HG02840 (cell line): ENCODE measurements around the gene BAIAP2L1.

Experiments
- ATAC-seq: cut with Tn5 transposase; IDR thresholded peaks from one replicate; pipeline ENCODE4 v1.9.1; 2021; ENCODE audit warnings: mild to moderate bottlenecking, moderate library complexity, moderate number of reproducible peaks; ENCODE audit not compliant: unreplicated experiment, low FRiP score

The BAIAP2L1 gene

GRCh38 chr7:98250789-98251188 is 150.1 kb downstream of the BAIAP2L1 start:
- no peak for ATAC-seq

- no peak for ATAC-seq
Measured at GRCh38 chr7:98249106-98249505, 151.8 kb downstream of the BAIAP2L1 start.

- ATAC-seq, result no peak
Measured at GRCh38 chr7:98248156-98248555, 152.7 kb downstream of the BAIAP2L1 start.

- ATAC-seq, result no peak
Measured at GRCh38 chr7:98244871-98245270, 156.0 kb downstream of the BAIAP2L1 start.

GRCh38 chr7:98242934-98243333 is 158.0 kb downstream of the BAIAP2L1 start:
- ATAC-seq, result no peak

GRCh38 chr7:98242342-98242741 is 158.5 kb downstream of the BAIAP2L1 start:
- ATAC-seq, result no peak

GRCh38 chr7:98241674-98242241 is 159.1 kb downstream of the BAIAP2L1 start:
- no peak for ATAC-seq
